Testis (tissue), 3 donors: ENCODE measurements around the gene KHNYN. TPM values are rescaled to one million over a fixed set of nuclear protein-coding genes. Genes with fewer than 3 reads are reported as not detected.

ENCODE experiments used
- DNase-seq: peaks from one replicate; pipeline ENCODE4 v3.0.0-alpha.2; 2019
- H3K27ac ChIP-seq, 2 donors: fragments of 200-600 bp; sonication (generic); one replicate each; pipeline ENCODE4 v1.5.1; 2019
- H3K27me3 ChIP-seq: fragments of 200-600 bp; sonication (generic); one replicate; pipeline ENCODE4 v1.5.1; 2019
- H3K36me3 ChIP-seq: fragments of 200-600 bp; sonication (generic); one replicate; pipeline ENCODE4 v1.5.1; 2017; ENCODE audit warnings: low read depth; ENCODE audit errors: missing control alignments
- H3K4me1 ChIP-seq: fragments of 200-600 bp; sonication (generic); one replicate; pipeline ENCODE4 v1.5.1; 2019
- H3K4me3 ChIP-seq, 2 donors: fragments of 200-600 bp; sonication (generic); one replicate each; pipeline ENCODE4 v1.5.1; 2017 to 2019
- H3K9me3 ChIP-seq: fragments of 200-600 bp; sonication (generic); one replicate; pipeline ENCODE4 v1.5.1; 2017
- CTCF ChIP-seq, 3 experiments: fragments of 450-650 bp in 2 of 3; fragments of 200-600 bp in 1 of 3; sonication (generic) in 1 of 3; IDR thresholded peaks; one replicate each; pipeline ENCODE4 v1.5.1; 2016 to 2019; ENCODE audit warnings: antibody characterized with exemption in 3 of 3, mild to moderate bottlenecking in 2 of 3, moderate library complexity in 1 of 3
- POLR2A ChIP-seq: fragments of 450-650 bp; IDR thresholded peaks from one replicate; pipeline ENCODE4 v1.6.1; 2017; ENCODE audit warnings: antibody characterized with exemption, mild to moderate bottlenecking, moderate library complexity
- WGBS, 2 donors: methylation state at CpG; one replicate each; pipeline ENCODE4 v1.1.5; 2018; 5-methylcytosine and 5-hydroxymethylcytosine counted together
- intact Hi-C: fragments of 100-400 bp; cut with DNase I; formaldehyde crosslinking; loops from one replicate; pipeline ENCODE4 v1.15.1; 2023; ENCODE audit warnings: low total_unique reads
- polyA plus RNA-seq: library from polyadenylated mRNA; stranded (reverse); fragments of 350-450 nt; fragmentation: Illumina TruSeq; extraction: RNeasy Lipid Tissue Mini Kit (QIAGEN cat#74804); gene quantifications from one replicate; pipeline ENCODE4 v1.2.3, GENCODE V29; 2014; ENCODE audit warnings: low read depth, low replicate concordance; ENCODE audit not compliant: insufficient read depth
- total RNA-seq, 2 donors: library from RNA; depleted of rRNA; stranded (reverse); fragments of >200 nt; gene quantifications; one replicate each; pipeline ENCODE4 v1.2.3, GENCODE V29; 2016

Gene KHNYN
- total and polyA plus RNA-seq, 3 donors from 2014 or later, result 27.9 to 66.0 (median 52.0) TPM

GRCh38 chr14:24411443-24412389, 18.0 kb upstream of the KHNYN start:
- Histone ChIP-seq H3K36me3 (no peaks in the 10 kb centered on the region), H3K4me3 (no peak overlapping the region), H3K27me3 (no peaks in the 10 kb centered on the region), H3K4me1 (no peaks in the 10 kb centered on the region), H3K27ac (no peak overlapping the region), H3K9me3 (no peaks in the 10 kb centered on the region)
- peak; percentile 60 to 67 (median 63) for TF ChIP-seq CTCF (IDR thresholded peaks at IDR 0.05)
- TF ChIP-seq POLR2A, result no peak
- intact Hi-C loops, result no loop called here
- peak; percentile 60 for DNase-seq
- WGBS, 2 donors, result 80 to 84% methylated on average over 16 of the region's 16 CpGs

GRCh38 chr14:24414077-24414476, 15.7 kb upstream of the KHNYN start:
- H3K4me3 ChIP-seq, result no peak overlapping the region
- WGBS, 2 donors, result 88 to 100% methylated on average over 1 of the region's 1 CpG
- intact Hi-C loops, result no loop called here
- no peak overlapping the region for H3K27ac ChIP-seq
- no peak for TF ChIP-seq POLR2A
- TF ChIP-seq CTCF (IDR thresholded peaks at IDR 0.05), result no peak
- H3K9me3 ChIP-seq, result no peaks in the 10 kb centered on the region
- H3K4me1 ChIP-seq, result peaks cover 3% of the 10 kb centered on the region
- H3K27me3 ChIP-seq, result no peaks in the 10 kb centered on the region
- DNase-seq, result no peak
- H3K36me3 ChIP-seq, result no peaks in the 10 kb centered on the region

GRCh38 chr14:24414732-24415420, 14.9 kb upstream of the KHNYN start:
- H3K36me3 ChIP-seq, result no peaks in the 10 kb centered on the region
- intact Hi-C loops, result no loop called here
- H3K27me3 ChIP-seq, result no peaks in the 10 kb centered on the region
- H3K27ac ChIP-seq, result no peak overlapping the region
- WGBS, 2 donors, result 81 to 88% methylated on average over 10 to 15 of the region's 15 CpGs
- DNase-seq, result no peak
- peaks cover 3% of the 10 kb centered on the region for H3K4me1 ChIP-seq
- no peak overlapping the region for H3K4me3 ChIP-seq
- no peak for TF ChIP-seq POLR2A
- no peaks in the 10 kb centered on the region for H3K9me3 ChIP-seq

- Histone ChIP-seq H3K27me3 (no peaks in the 10 kb centered on the region), H3K4me3 (no peak overlapping the region), H3K4me1 (peaks cover 3% of the 10 kb centered on the region), H3K27ac (no peak overlapping the region), H3K36me3 (no peaks in the 10 kb centered on the region), H3K9me3 (no peaks in the 10 kb centered on the region)
- intact Hi-C loops, result no loop called here
- DNase-seq, result no peak
- TF ChIP-seq POLR2A (no peak), CTCF (IDR thresholded peaks at IDR 0.05) (no peak)
- WGBS, 2 donors, result 84 to 92% methylated on average over 24 to 25 of the region's 25 CpGs
These were observed 14.1 kb upstream of the KHNYN start for GRCh38 chr14:24415421-24416253.
